GM23338 (cell line): ENCODE results near the gene CRACR2B. TPM values are rescaled to one million over a fixed set of nuclear protein-coding genes. Genes with fewer than 3 reads are reported as not detected.

Experiments
- ATAC-seq: fragments of 200-7000 bp; cut with Tn5 transposase; 3 replicates; pipeline ENCODE4 v1.9.1; 2020
- DNase-seq: peaks from one replicate; pipeline ENCODE4 v3.0.0-alpha.2; 2015; ENCODE audit warnings: low spot score
- H2AFZ ChIP-seq: fragments of 200-600 bp; sonication (generic); 2 replicates; pipeline ENCODE4 v1.8.0; 2016; ENCODE audit warnings: antibody characterized with exemption, mild to moderate bottlenecking, moderate library complexity
- H3F3A ChIP-seq: fragments of 200-600 bp; sonication (generic); replicated peaks from 2 replicates; pipeline ENCODE4 v1.8.0; 2017; ENCODE audit warnings: antibody characterized with exemption, mixed run types, low read depth
- H3K27ac ChIP-seq: fragments of 200-600 bp; sonication (generic); 2 replicates; pipeline ENCODE4 v1.6.1; 2016; ENCODE audit warnings: low read depth
- H3K27me3 ChIP-seq: fragments of 200-600 bp; sonication (generic); 2 replicates; pipeline ENCODE4 v1.8.0; 2016; ENCODE audit warnings: mild to moderate bottlenecking, mixed run types, moderate library complexity; ENCODE audit not compliant: insufficient read depth
- H3K36me3 ChIP-seq: fragments of 200-600 bp; sonication (generic); 2 replicates; pipeline ENCODE4 v1.8.0; 2016; ENCODE audit warnings: mild to moderate bottlenecking; ENCODE audit not compliant: insufficient read depth
- H3K4me1 ChIP-seq: fragments of 200-600 bp; sonication (generic); 2 replicates; pipeline ENCODE4 v1.8.0; 2016; ENCODE audit warnings: mild to moderate bottlenecking, moderate library complexity; ENCODE audit not compliant: insufficient read depth
- H3K4me2 ChIP-seq: fragments of 200-600 bp; sonication (generic); 2 replicates; pipeline ENCODE4 v1.7.1; 2017; ENCODE audit warnings: mixed run types
- H3K4me3 ChIP-seq: fragments of 200-600 bp; sonication (generic); 2 replicates; pipeline ENCODE4 v1.6.1; 2016; ENCODE audit warnings: mixed run types
- H3K79me2 ChIP-seq: fragments of 200-600 bp; sonication (generic); replicated peaks from 2 replicates; pipeline ENCODE4 v1.8.0; 2017; ENCODE audit warnings: mild to moderate bottlenecking; ENCODE audit not compliant: insufficient read depth
- H3K9me2 ChIP-seq: fragments of 200-600 bp; sonication (generic); 2 replicates; pipeline ENCODE4 v1.8.0; 2017; ENCODE audit not compliant: insufficient read depth
- H4K20me1 ChIP-seq: fragments of 200-600 bp; sonication (generic); replicated peaks from 2 replicates; pipeline ENCODE4 v1.8.0; 2017; ENCODE audit warnings: mild to moderate bottlenecking; ENCODE audit not compliant: insufficient read depth
- H3K27ac Mint-ChIP-seq: 2 replicates; pipeline ENCODE4 v1.8.0; 2020; ENCODE audit warnings: inconsistent platforms, mild to moderate bottlenecking, moderate library complexity, mixed read lengths
- H3K27me3 Mint-ChIP-seq: 3 replicates; pipeline ENCODE4 v1.8.0; 2022; ENCODE audit warnings: low read depth, mild to moderate bottlenecking, moderate library complexity, mixed read lengths, inconsistent platforms; ENCODE audit not compliant: insufficient read depth, poor library complexity
- H3K36me3 Mint-ChIP-seq: 3 replicates; pipeline ENCODE4 v1.8.0; 2021; ENCODE audit warnings: low read depth, mild to moderate bottlenecking, inconsistent platforms, moderate library complexity, mixed read lengths
- H3K4me1 Mint-ChIP-seq: 3 replicates; pipeline ENCODE4 v1.8.0; 2020; ENCODE audit warnings: mild to moderate bottlenecking, inconsistent platforms, mixed read lengths
- H3K4me3 Mint-ChIP-seq: 3 replicates; pipeline ENCODE4 v1.8.0; 2021; ENCODE audit warnings: moderate library complexity, mild to moderate bottlenecking, inconsistent platforms, mixed read lengths
- H3K9me3 Mint-ChIP-seq: 3 replicates; pipeline ENCODE4 v1.8.0; 2020; ENCODE audit warnings: moderate library complexity, mild to moderate bottlenecking, inconsistent platforms, mixed read lengths
- CREB1 ChIP-seq: fragments of 250-450 bp; sonication (Bioruptor Pico); IDR thresholded peaks from 2 replicates; pipeline ENCODE4 v1.5.0; 2020; ENCODE audit warnings: low read depth, mild to moderate bottlenecking, moderate library complexity
- EZH2 ChIP-seq: fragments of 200-600 bp; sonication (generic); IDR thresholded peaks from one replicate; pipeline ENCODE4 v1.8.0; 2017; ENCODE audit warnings: antibody characterized with exemption, mild to moderate bottlenecking, low read depth; ENCODE audit not compliant: unreplicated experiment
- NANOG ChIP-seq: IDR thresholded peaks from 2 replicates; pipeline ENCODE4 v1.6.1; 2016; ENCODE audit warnings: antibody characterized with exemption, borderline replicate concordance
- POLR2AphosphoS5 ChIP-seq: IDR thresholded peaks from 2 replicates; pipeline ENCODE4 v1.6.1; 2016; ENCODE audit warnings: antibody characterized with exemption, low read depth
- ZNF114 ChIP-seq: fragments of 250-450 bp; sonication (Bioruptor Pico); IDR thresholded peaks from 2 replicates; pipeline ENCODE4 v1.5.0; 2020; ENCODE audit warnings: mild to moderate bottlenecking, moderate library complexity
- ZNF331 ChIP-seq: fragments of 250-450 bp; sonication (Bioruptor Pico); IDR thresholded peaks from 2 replicates; pipeline ENCODE4 v1.5.0; 2020; ENCODE audit warnings: low read depth, mild to moderate bottlenecking, moderate library complexity
- polyA plus RNA-seq: library from polyadenylated mRNA; unstranded; fragments of >200 nt; fragmentation: Nextera tagmentation; extraction: Ambion mirVana; gene quantifications from 2 replicates; pipeline ENCODE4 v1.2.1, GENCODE V29; 2016
- total RNA-seq: library from RNA; depleted of rRNA; stranded (reverse); fragments of >200 nt; shearing (Covaris generic); gene quantifications from 2 replicates; pipeline ENCODE4 v1.2.3, GENCODE V29; 2014
- TF ChIP-seq, protein P1 (sequence below), 2 experiments: fragments of 200-600 bp in 1 of 2; sonication (generic) in 1 of 2; conservative IDR thresholded peaks; 2 replicates each; pipeline versions ENCODE4 v1.5.1 to v1.6.1; 2016 to 2017; ENCODE audit warnings: antibody characterized with exemption in 2 of 2, low read depth in 2 of 2, mild to moderate bottlenecking in 2 of 2, moderate library complexity in 1 of 2
- TF ChIP-seq, protein P2 (sequence below): IDR thresholded peaks from one replicate; pipeline ENCODE4 v1.6.1; 2018; ENCODE audit warnings: antibody characterized with exemption; ENCODE audit not compliant: unreplicated experiment
- TF ChIP-seq, protein P3 (sequence below): fragments of 250-450 bp; sonication (Bioruptor Pico); IDR thresholded peaks from 2 replicates; pipeline ENCODE4 v1.5.0; 2020; ENCODE audit warnings: mild to moderate bottlenecking, moderate library complexity

CRACR2B gene
- total and polyA plus RNA-seq, 2 experiments from 2014 or later = 55.9 to 64.1 TPM

DNA sequence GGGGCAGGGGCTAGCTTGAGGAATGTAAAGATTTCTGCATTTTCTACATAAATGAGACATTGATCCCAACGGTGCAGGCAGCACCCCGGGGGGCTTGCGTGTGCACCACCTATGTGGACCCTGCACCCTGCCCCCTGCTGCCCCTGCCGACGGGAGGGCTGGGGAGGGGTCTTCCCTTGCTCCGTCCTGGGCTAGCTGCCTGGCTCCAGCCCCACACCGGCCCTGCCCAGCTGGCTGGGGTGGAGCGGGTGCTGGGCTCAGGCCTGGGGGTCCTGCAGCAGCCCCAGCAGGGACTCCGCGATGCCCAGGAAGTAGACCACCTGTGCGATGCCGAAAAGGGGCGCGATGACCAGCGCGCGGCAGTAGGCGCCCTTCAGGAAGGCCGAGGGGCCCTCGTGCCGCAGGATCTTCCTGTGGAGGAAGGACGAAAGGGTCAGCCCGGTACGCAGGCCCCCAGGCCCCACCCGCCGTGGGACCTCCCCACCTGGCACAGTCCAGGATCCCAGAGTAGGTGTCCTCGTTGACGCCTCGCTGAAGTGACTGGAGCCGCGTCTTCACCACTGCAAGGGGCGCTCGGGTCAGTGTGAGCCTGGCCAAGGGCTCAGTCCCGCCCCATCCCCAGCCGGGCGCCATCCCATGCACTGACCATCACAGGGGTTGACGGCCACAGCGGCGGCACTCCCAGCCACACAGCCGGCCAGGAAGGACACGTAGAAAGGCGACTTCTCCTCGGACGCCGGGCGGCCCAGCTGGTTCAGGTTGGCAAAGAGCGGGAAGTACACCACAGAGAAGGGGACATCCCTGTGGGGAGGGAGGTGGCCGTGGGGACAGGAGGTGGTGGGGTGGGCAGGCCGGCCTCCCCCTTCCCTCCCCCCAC lies 35.8 kb upstream of the CRACR2B start (continued):
- TF ChIP-seq, protein P1, sequence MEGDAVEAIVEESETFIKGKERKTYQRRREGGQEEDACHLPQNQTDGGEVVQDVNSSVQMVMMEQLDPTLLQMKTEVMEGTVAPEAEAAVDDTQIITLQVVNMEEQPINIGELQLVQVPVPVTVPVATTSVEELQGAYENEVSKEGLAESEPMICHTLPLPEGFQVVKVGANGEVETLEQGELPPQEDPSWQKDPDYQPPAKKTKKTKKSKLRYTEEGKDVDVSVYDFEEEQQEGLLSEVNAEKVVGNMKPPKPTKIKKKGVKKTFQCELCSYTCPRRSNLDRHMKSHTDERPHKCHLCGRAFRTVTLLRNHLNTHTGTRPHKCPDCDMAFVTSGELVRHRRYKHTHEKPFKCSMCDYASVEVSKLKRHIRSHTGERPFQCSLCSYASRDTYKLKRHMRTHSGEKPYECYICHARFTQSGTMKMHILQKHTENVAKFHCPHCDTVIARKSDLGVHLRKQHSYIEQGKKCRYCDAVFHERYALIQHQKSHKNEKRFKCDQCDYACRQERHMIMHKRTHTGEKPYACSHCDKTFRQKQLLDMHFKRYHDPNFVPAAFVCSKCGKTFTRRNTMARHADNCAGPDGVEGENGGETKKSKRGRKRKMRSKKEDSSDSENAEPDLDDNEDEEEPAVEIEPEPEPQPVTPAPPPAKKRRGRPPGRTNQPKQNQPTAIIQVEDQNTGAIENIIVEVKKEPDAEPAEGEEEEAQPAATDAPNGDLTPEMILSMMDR (conservative IDR thresholded peaks at IDR 0.05; ENCODE audit: low read depth in 2 of 2) = no peak
- no peak for TF ChIP-seq CREB1 (CRISPR knock-in tag)
- TF ChIP-seq ZNF331 = no peak
- TF ChIP-seq, protein P2, sequence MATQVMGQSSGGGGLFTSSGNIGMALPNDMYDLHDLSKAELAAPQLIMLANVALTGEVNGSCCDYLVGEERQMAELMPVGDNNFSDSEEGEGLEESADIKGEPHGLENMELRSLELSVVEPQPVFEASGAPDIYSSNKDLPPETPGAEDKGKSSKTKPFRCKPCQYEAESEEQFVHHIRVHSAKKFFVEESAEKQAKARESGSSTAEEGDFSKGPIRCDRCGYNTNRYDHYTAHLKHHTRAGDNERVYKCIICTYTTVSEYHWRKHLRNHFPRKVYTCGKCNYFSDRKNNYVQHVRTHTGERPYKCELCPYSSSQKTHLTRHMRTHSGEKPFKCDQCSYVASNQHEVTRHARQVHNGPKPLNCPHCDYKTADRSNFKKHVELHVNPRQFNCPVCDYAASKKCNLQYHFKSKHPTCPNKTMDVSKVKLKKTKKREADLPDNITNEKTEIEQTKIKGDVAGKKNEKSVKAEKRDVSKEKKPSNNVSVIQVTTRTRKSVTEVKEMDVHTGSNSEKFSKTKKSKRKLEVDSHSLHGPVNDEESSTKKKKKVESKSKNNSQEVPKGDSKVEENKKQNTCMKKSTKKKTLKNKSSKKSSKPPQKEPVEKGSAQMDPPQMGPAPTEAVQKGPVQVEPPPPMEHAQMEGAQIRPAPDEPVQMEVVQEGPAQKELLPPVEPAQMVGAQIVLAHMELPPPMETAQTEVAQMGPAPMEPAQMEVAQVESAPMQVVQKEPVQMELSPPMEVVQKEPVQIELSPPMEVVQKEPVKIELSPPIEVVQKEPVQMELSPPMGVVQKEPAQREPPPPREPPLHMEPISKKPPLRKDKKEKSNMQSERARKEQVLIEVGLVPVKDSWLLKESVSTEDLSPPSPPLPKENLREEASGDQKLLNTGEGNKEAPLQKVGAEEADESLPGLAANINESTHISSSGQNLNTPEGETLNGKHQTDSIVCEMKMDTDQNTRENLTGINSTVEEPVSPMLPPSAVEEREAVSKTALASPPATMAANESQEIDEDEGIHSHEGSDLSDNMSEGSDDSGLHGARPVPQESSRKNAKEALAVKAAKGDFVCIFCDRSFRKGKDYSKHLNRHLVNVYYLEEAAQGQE = no peak
- TF ChIP-seq NANOG = no peak
- TF ChIP-seq POLR2AphosphoS5 = no peak

DNA sequence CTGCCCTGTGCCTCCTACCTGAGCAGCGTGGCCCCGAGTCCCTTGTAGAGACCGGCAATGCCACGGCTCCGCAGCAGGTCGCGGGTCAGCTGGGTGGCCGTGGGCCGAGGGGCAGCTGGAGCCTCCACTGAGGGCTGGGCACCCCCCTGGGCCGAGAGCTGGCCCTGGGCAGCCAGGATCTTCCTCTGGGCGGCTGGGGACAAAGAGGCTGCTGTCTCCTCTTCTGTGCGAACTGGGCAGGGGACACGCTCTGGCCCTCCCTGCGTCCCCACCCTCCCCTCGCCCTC lies 35.2 kb upstream of the CRACR2B start:
- Mint-ChIP-seq H3K27ac (no peak overlapping the region), H3K36me3 (peaks cover 6% of the 10 kb centered on the region; the same call in 1 of the 3 replicates)
- no peak overlapping the region for H3K4me2 ChIP-seq

More for the DNA sequence above, 35.2 kb upstream of the CRACR2B start:
- no peak for DNase-seq
- Histone ChIP-seq H3K4me1 (peaks cover 23% of the 10 kb centered on the region; the same call in 1 of the 2 replicates), H3K36me3 (no peaks in the 10 kb centered on the region), H2AFZ (no peak overlapping the region), H3F3A (peaks cover 13% of the 10 kb centered on the region), H3K9me2 (no peaks in the 10 kb centered on the region), H3K4me3 (no peak overlapping the region), H3K27me3 (no peaks in the 10 kb centered on the region), H4K20me1 (peaks cover 3% of the 10 kb centered on the region; the same call in 1 of the 2 replicates), H3K27ac (no peak overlapping the region), H3K79me2 (no peaks in the 10 kb centered on the region; the same call in 1 of the 2 replicates)
- ATAC-seq = no peak
- Mint-ChIP-seq H3K4me3 (no peak overlapping the region), H3K27me3 (peaks cover 15% of the 10 kb centered on the region), H3K9me3 (no peaks in the 10 kb centered on the region), H3K4me1 (peaks cover 32% of the 10 kb centered on the region)
- TF ChIP-seq, protein P3, sequence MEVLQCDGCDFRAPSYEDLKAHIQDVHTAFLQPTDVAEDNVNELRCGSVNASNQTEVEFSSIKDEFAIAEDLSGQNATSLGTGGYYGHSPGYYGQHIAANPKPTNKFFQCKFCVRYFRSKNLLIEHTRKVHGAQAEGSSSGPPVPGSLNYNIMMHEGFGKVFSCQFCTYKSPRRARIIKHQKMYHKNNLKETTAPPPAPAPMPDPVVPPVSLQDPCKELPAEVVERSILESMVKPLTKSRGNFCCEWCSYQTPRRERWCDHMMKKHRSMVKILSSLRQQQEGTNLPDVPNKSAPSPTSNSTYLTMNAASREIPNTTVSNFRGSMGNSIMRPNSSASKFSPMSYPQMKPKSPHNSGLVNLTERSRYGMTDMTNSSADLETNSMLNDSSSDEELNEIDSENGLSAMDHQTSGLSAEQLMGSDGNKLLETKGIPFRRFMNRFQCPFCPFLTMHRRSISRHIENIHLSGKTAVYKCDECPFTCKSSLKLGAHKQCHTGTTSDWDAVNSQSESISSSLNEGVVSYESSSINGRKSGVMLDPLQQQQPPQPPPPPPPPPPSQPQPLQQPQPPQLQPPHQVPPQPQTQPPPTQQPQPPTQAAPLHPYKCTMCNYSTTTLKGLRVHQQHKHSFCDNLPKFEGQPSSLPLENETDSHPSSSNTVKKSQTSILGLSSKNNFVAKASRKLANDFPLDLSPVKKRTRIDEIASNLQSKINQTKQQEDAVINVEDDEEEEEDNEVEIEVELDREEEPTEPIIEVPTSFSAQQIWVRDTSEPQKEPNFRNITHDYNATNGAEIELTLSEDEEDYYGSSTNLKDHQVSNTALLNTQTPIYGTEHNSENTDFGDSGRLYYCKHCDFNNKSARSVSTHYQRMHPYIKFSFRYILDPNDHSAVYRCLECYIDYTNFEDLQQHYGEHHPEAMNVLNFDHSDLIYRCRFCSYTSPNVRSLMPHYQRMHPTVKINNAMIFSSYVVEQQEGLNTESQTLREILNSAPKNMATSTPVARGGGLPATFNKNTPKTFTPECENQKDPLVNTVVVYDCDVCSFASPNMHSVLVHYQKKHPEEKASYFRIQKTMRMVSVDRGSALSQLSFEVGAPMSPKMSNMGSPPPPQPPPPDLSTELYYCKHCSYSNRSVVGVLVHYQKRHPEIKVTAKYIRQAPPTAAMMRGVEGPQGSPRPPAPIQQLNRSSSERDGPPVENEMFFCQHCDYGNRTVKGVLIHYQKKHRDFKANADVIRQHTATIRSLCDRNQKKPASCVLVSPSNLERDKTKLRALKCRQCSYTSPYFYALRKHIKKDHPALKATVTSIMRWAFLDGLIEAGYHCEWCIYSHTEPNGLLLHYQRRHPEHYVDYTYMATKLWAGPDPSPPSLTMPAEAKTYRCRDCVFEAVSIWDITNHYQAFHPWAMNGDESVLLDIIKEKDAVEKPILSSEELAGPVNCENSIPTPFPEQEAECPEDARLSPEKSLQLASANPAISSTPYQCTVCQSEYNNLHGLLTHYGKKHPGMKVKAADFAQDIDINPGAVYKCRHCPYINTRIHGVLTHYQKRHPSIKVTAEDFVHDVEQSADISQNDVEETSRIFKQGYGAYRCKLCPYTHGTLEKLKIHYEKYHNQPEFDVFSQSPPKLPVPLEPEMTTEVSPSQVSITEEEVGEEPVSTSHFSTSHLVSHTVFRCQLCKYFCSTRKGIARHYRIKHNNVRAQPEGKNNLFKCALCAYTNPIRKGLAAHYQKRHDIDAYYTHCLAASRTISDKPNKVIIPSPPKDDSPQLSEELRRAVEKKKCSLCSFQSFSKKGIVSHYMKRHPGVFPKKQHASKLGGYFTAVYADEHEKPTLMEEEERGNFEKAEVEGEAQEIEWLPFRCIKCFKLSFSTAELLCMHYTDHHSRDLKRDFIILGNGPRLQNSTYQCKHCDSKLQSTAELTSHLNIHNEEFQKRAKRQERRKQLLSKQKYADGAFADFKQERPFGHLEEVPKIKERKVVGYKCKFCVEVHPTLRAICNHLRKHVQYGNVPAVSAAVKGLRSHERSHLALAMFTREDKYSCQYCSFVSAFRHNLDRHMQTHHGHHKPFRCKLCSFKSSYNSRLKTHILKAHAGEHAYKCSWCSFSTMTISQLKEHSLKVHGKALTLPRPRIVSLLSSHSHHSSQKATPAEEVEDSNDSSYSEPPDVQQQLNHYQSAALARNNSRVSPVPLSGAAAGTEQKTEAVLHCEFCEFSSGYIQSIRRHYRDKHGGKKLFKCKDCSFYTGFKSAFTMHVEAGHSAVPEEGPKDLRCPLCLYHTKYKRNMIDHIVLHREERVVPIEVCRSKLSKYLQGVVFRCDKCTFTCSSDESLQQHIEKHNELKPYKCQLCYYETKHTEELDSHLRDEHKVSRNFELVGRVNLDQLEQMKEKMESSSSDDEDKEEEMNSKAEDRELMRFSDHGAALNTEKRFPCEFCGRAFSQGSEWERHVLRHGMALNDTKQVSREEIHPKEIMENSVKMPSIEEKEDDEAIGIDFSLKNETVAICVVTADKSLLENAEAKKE (CRISPR knock-in tag) = no peak
- TF ChIP-seq EZH2 (no peak), ZNF114 (no peak)
- TF ChIP-seq, protein P2 = no peak
